GM12801 (cell line): Measurements from ENCODE around the gene ERBB4.

ENCODE experiments used
- CTCF ChIP-seq: IDR thresholded peaks from one replicate; pipeline ENCODE4 v1.5.1; 2011; ENCODE audit warnings: control low read depth; ENCODE audit not compliant: insufficient read length; ENCODE audit errors: extremely low read depth

The ERBB4 gene

GRCh38 chr2:211990335-211990734 is 548.3 kb downstream of the ERBB4 start:
- TF ChIP-seq CTCF = no peak

GRCh38 chr2:211986313-211986712 is 552.3 kb downstream of the ERBB4 start:
- TF ChIP-seq CTCF = no peak

GRCh38 chr2:211985393-211985792 is 553.2 kb downstream of the ERBB4 start:
- TF ChIP-seq CTCF = no peak

- no peak for TF ChIP-seq CTCF
Measured at GRCh38 chr2:211982162-211982561, 556.4 kb downstream of the ERBB4 start.

GRCh38 chr2:211981451-211981850 is 557.2 kb downstream of the ERBB4 start:
- no peak for TF ChIP-seq CTCF

GRCh38 chr2:211976076-211976475 is 562.5 kb downstream of the ERBB4 start:
- no peak for TF ChIP-seq CTCF

GRCh38 chr2:211967234-211967633 is 571.4 kb downstream of the ERBB4 start:
- no peak for TF ChIP-seq CTCF

- TF ChIP-seq CTCF = no peak
Measured at GRCh38 chr2:211963969-211964368, 574.6 kb downstream of the ERBB4 start.
